Body of pancreas (tissue), 4 donors: Measurements from ENCODE around the gene FXYD2. TPM values are rescaled to one million over a fixed set of nuclear protein-coding genes. Genes with fewer than 3 reads are reported as not detected.

Source experiments
- ATAC-seq: fragments of 150-250 bp; one replicate; pipeline ENCODE4 v1.9.1; 2016
- DNase-seq, 4 donors: peaks; one replicate each; pipeline ENCODE4 v3.0.0-alpha.2; 2019
- H3K27ac ChIP-seq, 4 donors: fragments of 200-600 bp; sonication (generic); 1 replicate in 3 of 4; 2 replicates in 1 of 4; pipeline versions ENCODE4 v1.5.1 to v1.6.1; 2016 to 2019; ENCODE audit warnings: mild to moderate bottlenecking in 1 of 4, mixed read lengths in 1 of 4, moderate library complexity in 1 of 4
- H3K27me3 ChIP-seq, 2 donors: fragments of 200-600 bp; sonication (generic); one replicate each; pipeline ENCODE4 v1.6.0; 2016; ENCODE audit warnings: mild to moderate bottlenecking in 1 of 2
- H3K36me3 ChIP-seq, 2 donors: fragments of 200-600 bp; sonication (generic); replicated peaks in 1 of 2; 2 replicates each; pipeline ENCODE4 v1.5.1; 2016; ENCODE audit warnings: low read depth in 2 of 2; ENCODE audit not compliant: insufficient read depth in 1 of 2
- H3K4me1 ChIP-seq: fragments of 200-600 bp; sonication (generic); one replicate; pipeline ENCODE4 v1.6.0; 2016
- H3K4me3 ChIP-seq, 2 donors: fragments of 200-600 bp; sonication (generic); 1 replicate in 1 of 2; 2 replicates in 1 of 2; pipeline ENCODE4 v1.5.1; 2016 to 2019
- H3K9me3 ChIP-seq, 3 donors: fragments of 200-600 bp; sonication (generic); 1 replicate in 2 of 3; 2 replicates in 1 of 3; pipeline ENCODE4 v1.5.1; 2016
- CTCF ChIP-seq, 7 experiments: fragments of 450-650 bp in 4 of 7; fragments of 200-600 bp in 3 of 7; sonication (generic) in 3 of 7; IDR thresholded peaks; one replicate each; pipeline ENCODE4 v1.5.1; 2016 to 2019; ENCODE audit warnings: antibody characterized with exemption in 7 of 7
- POLR2A ChIP-seq, 3 donors: fragments of 450-650 bp; IDR thresholded peaks; one replicate each; pipeline ENCODE4 v1.6.1; 2016; ENCODE audit warnings: antibody characterized with exemption in 3 of 3, mild to moderate bottlenecking in 2 of 3
- WGBS, 2 donors: methylation state at CpG; one replicate each; pipeline ENCODE4 v1.1.5; 2017; 5-methylcytosine and 5-hydroxymethylcytosine counted together
- intact Hi-C: fragments of 100-400 bp; cut with DNase I; formaldehyde crosslinking; loops from one replicate; pipeline ENCODE4 v1.15.1; 2023
- total RNA-seq, 2 donors: library from RNA; depleted of rRNA; stranded (reverse); fragments of >200 nt; gene quantifications; one replicate each; pipeline ENCODE4 v1.1.0, GENCODE V29; 2016

Gene FXYD2
- total RNA-seq, 2 donors from 2014 or later: 290 to 396 TPM

- ATAC-seq (no peak), DNase-seq (no peak)
- H3K4me1 ChIP-seq: peaks cover under 1% of the 10 kb centered on the region
- H3K27me3 ChIP-seq: peaks cover 0 to 8% of the 10 kb centered on the region in 2 donors
- 39 to 64% methylated on average over 3 of the region's 3 CpGs for WGBS, 2 donors
- no peak overlapping the region for H3K4me3 ChIP-seq
- H3K27ac ChIP-seq: no peak overlapping the region
- no peak for TF ChIP-seq CTCF (IDR thresholded peaks at IDR 0.05)
- TF ChIP-seq POLR2A (IDR thresholded peaks at IDR 0.05): no peak
- intact Hi-C loops: no loop called here
- no peaks in the 10 kb centered on the region for H3K9me3 ChIP-seq
- H3K36me3 ChIP-seq: no peaks in the 10 kb centered on the region
Measured at GRCh38 chr11:117790279-117790678, 34.3 kb downstream of the FXYD2 start.

GRCh38 chr11:117789241-117789640, 35.3 kb downstream of the FXYD2 start:
- Histone ChIP-seq H3K4me1 (no peaks in the 10 kb centered on the region), H3K27ac (no peak overlapping the region), H3K9me3 (no peaks in the 10 kb centered on the region), H3K36me3 (no peaks in the 10 kb centered on the region), H3K27me3 (no peaks in the 10 kb centered on the region), H3K4me3 (no peak overlapping the region)
- no peak for TF ChIP-seq POLR2A (IDR thresholded peaks at IDR 0.05)
- no peak for TF ChIP-seq CTCF (IDR thresholded peaks at IDR 0.05)
- intact Hi-C loops: no loop called here
- no peak for DNase-seq
- 55 to 60% methylated on average over 4 of the region's 4 CpGs for WGBS, 2 donors
- ATAC-seq: no peak

GRCh38 chr11:117786135-117786870, 38.2 kb downstream of the FXYD2 start:
- whole genome bisulfite sequencing, 2 donors: 54 to 66% methylated on average over 14 of the region's 14 CpGs
- DNase-seq (no peak), ATAC-seq (no peak)
- no peak for TF ChIP-seq POLR2A (IDR thresholded peaks at IDR 0.05)
- no peak for TF ChIP-seq CTCF (IDR thresholded peaks at IDR 0.05)
- H3K36me3 ChIP-seq: no peaks in the 10 kb centered on the region
- intact Hi-C loops: no loop called here
- H3K9me3 ChIP-seq: no peaks in the 10 kb centered on the region
- no peak overlapping the region for H3K27ac ChIP-seq
- no peak overlapping the region for H3K4me3 ChIP-seq
- no peaks in the 10 kb centered on the region for H3K27me3 ChIP-seq
- no peaks in the 10 kb centered on the region for H3K4me1 ChIP-seq

- intact Hi-C loops: no loop called here
- Histone ChIP-seq H3K4me1 (no peaks in the 10 kb centered on the region), H3K9me3 (no peaks in the 10 kb centered on the region), H3K27me3 (no peaks in the 10 kb centered on the region), H3K27ac (no peak overlapping the region), H3K36me3 (no peaks in the 10 kb centered on the region), H3K4me3 (no peak overlapping the region)
- 70 to 76% methylated on average over 9 to 11 of the region's 11 CpGs for WGBS, 2 donors
- DNase-seq: no peak
- TF ChIP-seq POLR2A (IDR thresholded peaks at IDR 0.05) (no peak), CTCF (IDR thresholded peaks at IDR 0.05) (no peak)
- ATAC-seq: no peak
Measured at GRCh38 chr11:117782101-117782500, 42.4 kb downstream of the FXYD2 start.

- TF ChIP-seq CTCF (IDR thresholded peaks at IDR 0.05) (no peak), POLR2A (IDR thresholded peaks at IDR 0.05) (no peak)
- Histone ChIP-seq H3K4me1 (no peaks in the 10 kb centered on the region), H3K27me3 (no peaks in the 10 kb centered on the region), H3K4me3 (no peak overlapping the region), H3K27ac (no peak overlapping the region), H3K9me3 (no peaks in the 10 kb centered on the region), H3K36me3 (no peaks in the 10 kb centered on the region)
- ATAC-seq (no peak), DNase-seq (no peak)
- 57 to 65% methylated on average over 4 of the region's 4 CpGs for WGBS, 2 donors
- intact Hi-C loops: no loop called here
Measured at GRCh38 chr11:117781627-117782026, 42.9 kb downstream of the FXYD2 start.
